NCI-H2227 (cell line): ENCODE results near the gene ABCE1.

Experiments
- DNase-seq: peaks from one replicate; lab custom pipeline; 2025; ENCODE audit not compliant: unreplicated experiment; lab: John Stamatoyannopoulos, UW

Gene ABCE1

DNA sequence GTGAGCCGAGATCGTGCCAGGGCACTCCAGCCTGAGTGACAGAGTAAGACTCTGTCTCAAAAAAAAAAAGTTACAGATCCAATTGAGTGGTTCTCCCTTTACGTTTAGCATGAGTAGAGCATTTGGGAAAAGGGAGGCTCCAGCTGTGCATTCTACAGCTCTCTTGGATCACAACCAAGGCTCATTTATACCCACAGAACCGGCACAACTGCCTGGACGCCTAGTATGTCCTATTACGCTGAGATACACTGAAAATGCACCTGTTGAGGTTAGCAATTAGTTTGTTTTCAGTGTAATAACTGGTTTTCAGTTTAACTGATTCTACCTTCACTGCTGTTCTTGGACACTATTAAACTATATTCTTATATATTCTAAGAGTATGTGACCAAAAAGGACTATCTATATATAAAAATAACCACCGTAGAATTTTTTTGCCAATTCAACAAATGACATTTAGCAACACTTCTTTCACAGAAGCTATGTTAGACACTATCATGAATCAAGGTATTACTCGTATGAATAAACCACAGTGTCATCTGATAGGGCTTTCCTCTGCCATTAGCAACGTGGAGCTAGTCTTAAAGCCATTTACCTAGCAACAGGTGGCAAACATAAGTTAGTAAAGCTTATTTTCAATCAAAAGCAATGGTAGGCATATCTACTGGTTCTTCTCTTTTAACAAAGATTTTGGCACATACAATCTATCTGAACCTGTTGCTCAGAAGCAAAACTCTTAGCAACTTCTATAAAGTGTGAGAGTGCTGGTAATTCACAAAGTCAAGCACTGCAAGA lies 78.7 kb downstream of the ABCE1 start:
- no peak for DNase-seq

DNA sequence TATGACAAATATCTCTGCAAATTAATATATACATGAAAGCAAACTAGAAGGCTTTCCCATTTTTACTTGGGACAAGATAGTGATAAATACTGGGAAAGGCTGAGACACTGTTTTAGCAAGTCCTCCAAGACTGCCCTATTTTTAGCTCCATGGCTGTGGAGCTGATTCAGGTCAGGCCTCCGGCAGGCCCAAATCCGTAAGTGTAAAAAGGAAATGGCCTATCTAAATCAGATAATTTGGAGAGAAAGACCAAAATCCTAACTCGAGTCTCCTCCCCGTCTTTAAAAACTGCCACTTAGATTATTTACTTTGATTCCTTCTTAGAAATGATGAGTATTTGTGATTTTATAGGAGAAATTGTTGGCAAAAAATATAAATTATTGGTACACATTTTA lies 79.4 kb downstream of the ABCE1 start:
- no peak for DNase-seq

- DNase-seq, result no peak
Measured at GRCh38 chr4:145177906-145178538, 79.9 kb downstream of the ABCE1 start.

GRCh38 chr4:145178740-145179280 lies 80.7 kb downstream of the ABCE1 start:
- DNase-seq, result no peak
